ENCODE measurements around the gene SFMBT1.

GRCh38 chr3:52962160-52962559 is 83.7 kb downstream of the SFMBT1 start:
- TF ChIP-seq CTCF (IDR thresholded peaks at IDR 0.05; ENCODE audit: poor library complexity): no peak
- TF ChIP-seq EZH2 (IDR thresholded peaks at IDR 0.05; ENCODE audit: borderline replicate concordance): no peak

Data from hepatocyte (in vitro differentiated cells).